GM20431 (cell line): ENCODE measurements around the gene ACSS1.

Experiments used
- in situ Hi-C: fragments of 300-500 bp; cut with MseI, MboI; formaldehyde crosslinking; loops from one replicate; pipeline ENCODE4 v1.15.0; 2020; ENCODE audit warnings: low sequenced_read_pairs; ENCODE audit not compliant: unreplicated experiment

ACSS1 gene

GRCh38 chr20:25058051-25058846 is at the start of gene ACSS1:
Gene ACSS1, minus strand, starts transcription at chr20:25058139. Its CDS starts 37 bp downstream, at chr20:25058102.
- in situ Hi-C loops: no loop called here

GRCh38 chr20:25103526-25103925 is 45.6 kb upstream of the ACSS1 start:
- in situ Hi-C loops: no loop called here

- in situ Hi-C loops: no loop called here
Observed at GRCh38 chr20:25100914-25101313, 43.0 kb upstream of the ACSS1 start.

- in situ Hi-C loops: no loop called here
Observed at GRCh38 chr20:25099601-25100140, 41.7 kb upstream of the ACSS1 start.

GRCh38 chr20:25097498-25097897 is 39.6 kb upstream of the ACSS1 start:
- in situ Hi-C loops: no loop called here

- in situ Hi-C loops: no loop called here
Observed at GRCh38 chr20:25090492-25091429, 32.8 kb upstream of the ACSS1 start.

GRCh38 chr20:25089662-25090061 is 31.7 kb upstream of the ACSS1 start:
- in situ Hi-C loops: no loop called here

- in situ Hi-C loops: no loop called here
Observed at GRCh38 chr20:25089096-25089495, 31.2 kb upstream of the ACSS1 start.

GRCh38 chr20:25088267-25088666 is 30.3 kb upstream of the ACSS1 start:
- in situ Hi-C loops: no loop called here

GRCh38 chr20:25087186-25087929 is 29.4 kb upstream of the ACSS1 start:
- in situ Hi-C loops: no loop called here

- in situ Hi-C loops: no loop called here
Observed at GRCh38 chr20:25085756-25086495, 28.0 kb upstream of the ACSS1 start.

- in situ Hi-C loops: no loop called here
Observed at GRCh38 chr20:25084626-25085187, 26.8 kb upstream of the ACSS1 start.

- in situ Hi-C loops: no loop called here
Observed at GRCh38 chr20:25083773-25084625, 26.1 kb upstream of the ACSS1 start.

- in situ Hi-C loops: no loop called here
Observed at GRCh38 chr20:25083141-25083772, 25.3 kb upstream of the ACSS1 start.

- in situ Hi-C loops: no loop called here
Observed at GRCh38 chr20:25082498-25082873, 24.5 kb upstream of the ACSS1 start.

GRCh38 chr20:25081730-25082497 is 24.0 kb upstream of the ACSS1 start, which contains the start of gene VSX1:
Gene VSX1, minus strand, starts transcription at chr20:25082141. Its CDS starts 45 bp downstream, at chr20:25082096.
- in situ Hi-C loops: no loop called here
